Measurements from ENCODE around the gene SULT1C4.

The SULT1C4 gene

DNA sequence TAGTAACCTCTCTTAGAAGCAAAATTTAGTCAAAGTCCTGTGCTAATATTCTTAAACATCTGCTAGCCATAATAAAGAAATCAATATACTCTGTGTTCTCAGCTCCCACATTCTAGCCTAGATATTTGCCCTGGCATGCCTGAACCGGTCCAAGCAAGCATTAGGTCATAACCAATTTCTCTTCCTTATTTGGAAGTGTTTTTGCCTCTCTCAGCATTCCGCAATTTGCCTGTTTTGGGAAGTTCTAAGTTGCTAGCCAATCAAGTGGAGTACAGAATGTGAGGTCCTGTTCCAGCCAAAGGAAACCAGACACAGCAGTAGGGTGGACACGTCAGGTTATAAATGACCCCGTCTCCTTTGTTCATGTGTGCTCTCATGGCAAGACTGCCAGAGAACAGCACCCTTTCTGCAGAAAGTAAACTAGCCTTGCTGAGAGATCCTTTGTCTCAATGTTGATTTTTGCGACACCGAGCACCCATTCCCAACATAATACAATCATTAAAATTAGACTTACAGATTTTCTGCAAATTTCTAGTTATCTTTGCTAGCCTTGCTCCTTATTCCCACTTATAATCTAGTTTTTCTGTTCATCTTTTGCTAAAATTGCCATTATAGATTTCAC lies 13.0 kb upstream of the SULT1C4 start:
- Histone ChIP-seq H3K4me3 (ENCODE audit: severe bottlenecking) (no peak overlapping the region), H3K27ac (ENCODE audit: poor library complexity, severe bottlenecking) (peak overlapping the region; percentile 12), H3K9me3 (ENCODE audit: severe bottlenecking) (peaks cover 5% of the 10 kb centered on the region), H3K27me3 (ENCODE audit: insufficient read depth, poor library complexity, severe bottlenecking) (no peaks in the 10 kb centered on the region), H3K4me1 (ENCODE audit: insufficient read depth, poor library complexity, severe bottlenecking) (peaks cover 8% of the 10 kb centered on the region), H3K36me3 (ENCODE audit: low read depth) (no peaks in the 10 kb centered on the region)
- DNase-seq (ENCODE audit: low spot score): no peak
- no peak for ATAC-seq (ENCODE audit: low read depth)
- TF ChIP-seq, protein P1, sequence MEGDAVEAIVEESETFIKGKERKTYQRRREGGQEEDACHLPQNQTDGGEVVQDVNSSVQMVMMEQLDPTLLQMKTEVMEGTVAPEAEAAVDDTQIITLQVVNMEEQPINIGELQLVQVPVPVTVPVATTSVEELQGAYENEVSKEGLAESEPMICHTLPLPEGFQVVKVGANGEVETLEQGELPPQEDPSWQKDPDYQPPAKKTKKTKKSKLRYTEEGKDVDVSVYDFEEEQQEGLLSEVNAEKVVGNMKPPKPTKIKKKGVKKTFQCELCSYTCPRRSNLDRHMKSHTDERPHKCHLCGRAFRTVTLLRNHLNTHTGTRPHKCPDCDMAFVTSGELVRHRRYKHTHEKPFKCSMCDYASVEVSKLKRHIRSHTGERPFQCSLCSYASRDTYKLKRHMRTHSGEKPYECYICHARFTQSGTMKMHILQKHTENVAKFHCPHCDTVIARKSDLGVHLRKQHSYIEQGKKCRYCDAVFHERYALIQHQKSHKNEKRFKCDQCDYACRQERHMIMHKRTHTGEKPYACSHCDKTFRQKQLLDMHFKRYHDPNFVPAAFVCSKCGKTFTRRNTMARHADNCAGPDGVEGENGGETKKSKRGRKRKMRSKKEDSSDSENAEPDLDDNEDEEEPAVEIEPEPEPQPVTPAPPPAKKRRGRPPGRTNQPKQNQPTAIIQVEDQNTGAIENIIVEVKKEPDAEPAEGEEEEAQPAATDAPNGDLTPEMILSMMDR (IDR thresholded peaks at IDR 0.05; ENCODE audit: poor library complexity, severe bottlenecking): no peak

DNA sequence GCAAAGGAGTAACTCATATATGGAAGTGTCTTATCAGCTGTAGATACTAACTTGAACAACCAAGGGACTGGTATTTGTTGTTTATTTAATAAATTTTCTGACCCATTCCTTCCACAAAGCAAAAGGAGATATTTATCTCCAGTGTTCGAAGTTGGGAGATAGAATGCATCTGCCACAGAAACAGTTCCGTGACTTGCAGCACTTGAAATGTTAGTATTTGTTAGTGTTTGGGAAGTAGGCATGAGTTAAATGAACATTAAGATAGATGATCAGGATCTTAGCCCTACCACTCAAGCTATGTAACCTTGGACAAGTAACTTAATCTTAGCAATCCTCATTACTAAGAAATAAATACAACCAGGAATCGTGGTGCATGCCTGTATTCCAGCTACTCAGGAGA lies 12.1 kb upstream of the SULT1C4 start:
- peaks cover 11% of the 10 kb centered on the region for H3K4me1 ChIP-seq (ENCODE audit: insufficient read depth, poor library complexity, severe bottlenecking)
- TF ChIP-seq, protein P1 (IDR thresholded peaks at IDR 0.05; ENCODE audit: poor library complexity, severe bottlenecking): no peak
- DNase-seq (ENCODE audit: low spot score) (no peak), ATAC-seq (ENCODE audit: low read depth) (no peak)
- H3K36me3 ChIP-seq (ENCODE audit: low read depth): no peaks in the 10 kb centered on the region
- no peak overlapping the region for H3K27ac ChIP-seq (ENCODE audit: poor library complexity, severe bottlenecking)
- no peaks in the 10 kb centered on the region for H3K27me3 ChIP-seq (ENCODE audit: insufficient read depth, poor library complexity, severe bottlenecking)
- no peak overlapping the region for H3K4me3 ChIP-seq (ENCODE audit: severe bottlenecking)
- peaks cover 5% of the 10 kb centered on the region for H3K9me3 ChIP-seq (ENCODE audit: severe bottlenecking)

DNA sequence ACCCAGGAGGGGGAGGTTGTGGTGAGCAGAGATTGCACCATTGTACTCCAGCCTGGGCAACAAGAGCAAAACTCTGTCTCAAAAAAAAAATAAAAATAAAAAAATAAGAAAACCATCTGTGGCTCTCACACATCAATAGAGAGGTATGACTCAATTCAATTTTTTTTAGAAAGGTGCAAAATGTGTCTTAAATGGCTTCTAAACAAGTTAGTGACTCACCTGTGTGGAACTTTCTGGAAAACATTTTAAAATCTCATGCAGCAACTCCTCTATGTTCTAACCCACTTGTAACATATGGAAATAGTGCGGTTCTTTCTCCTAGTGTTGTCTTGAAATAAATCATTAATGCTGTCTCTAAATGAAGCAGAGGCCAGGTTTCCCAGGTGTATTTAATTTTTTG lies 10.7 kb upstream of the SULT1C4 start:
- Histone ChIP-seq H3K27me3 (ENCODE audit: insufficient read depth, poor library complexity, severe bottlenecking) (no peaks in the 10 kb centered on the region), H3K27ac (ENCODE audit: poor library complexity, severe bottlenecking) (no peak overlapping the region), H3K36me3 (ENCODE audit: low read depth) (no peaks in the 10 kb centered on the region), H3K9me3 (ENCODE audit: severe bottlenecking) (peaks cover 5% of the 10 kb centered on the region), H3K4me1 (ENCODE audit: insufficient read depth, poor library complexity, severe bottlenecking) (peaks cover 11% of the 10 kb centered on the region), H3K4me3 (ENCODE audit: severe bottlenecking) (no peak overlapping the region)
- ATAC-seq (ENCODE audit: low read depth) (no peak), DNase-seq (ENCODE audit: low spot score) (no peak)
- TF ChIP-seq, protein P1 (IDR thresholded peaks at IDR 0.05; ENCODE audit: poor library complexity, severe bottlenecking): no peak

DNA sequence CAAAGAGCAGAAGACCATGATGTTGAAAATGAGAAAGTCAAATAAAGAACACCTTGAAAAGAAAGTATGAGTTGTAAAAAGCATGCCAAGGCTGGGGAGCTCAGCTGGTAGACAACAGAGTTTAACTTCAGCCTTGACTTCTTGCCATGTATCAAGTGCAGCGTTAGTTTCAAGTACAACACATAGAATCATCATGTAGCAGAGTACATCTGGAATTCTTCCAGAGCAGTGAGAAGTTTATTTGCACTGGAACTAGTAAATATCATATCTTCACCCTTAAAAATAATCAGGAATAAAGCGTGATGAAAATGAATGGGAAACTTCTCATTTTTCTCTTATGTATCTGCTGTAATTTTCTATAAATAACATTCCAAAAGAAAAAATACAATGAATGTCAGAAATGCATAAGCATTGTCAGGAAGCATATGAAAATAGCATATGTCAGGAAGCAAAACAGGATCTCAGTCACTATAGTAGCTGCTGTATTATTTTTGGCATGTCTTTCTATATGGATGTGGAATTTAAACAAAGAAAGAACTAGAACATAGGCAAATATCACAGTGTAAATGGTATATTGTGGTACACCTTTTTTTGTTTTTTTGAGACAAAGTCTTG lies 10.1 kb upstream of the SULT1C4 start:
- Histone ChIP-seq H3K27ac (ENCODE audit: poor library complexity, severe bottlenecking) (no peak overlapping the region), H3K4me1 (ENCODE audit: insufficient read depth, poor library complexity, severe bottlenecking) (peaks cover 9% of the 10 kb centered on the region), H3K4me3 (ENCODE audit: severe bottlenecking) (no peak overlapping the region), H3K9me3 (ENCODE audit: severe bottlenecking) (peaks cover 5% of the 10 kb centered on the region), H3K27me3 (ENCODE audit: insufficient read depth, poor library complexity, severe bottlenecking) (no peaks in the 10 kb centered on the region), H3K36me3 (ENCODE audit: low read depth) (no peaks in the 10 kb centered on the region)
- no peak for DNase-seq (ENCODE audit: low spot score)
- TF ChIP-seq, protein P1 (IDR thresholded peaks at IDR 0.05; ENCODE audit: poor library complexity, severe bottlenecking): no peak
- no peak for ATAC-seq (ENCODE audit: low read depth)

DNA sequence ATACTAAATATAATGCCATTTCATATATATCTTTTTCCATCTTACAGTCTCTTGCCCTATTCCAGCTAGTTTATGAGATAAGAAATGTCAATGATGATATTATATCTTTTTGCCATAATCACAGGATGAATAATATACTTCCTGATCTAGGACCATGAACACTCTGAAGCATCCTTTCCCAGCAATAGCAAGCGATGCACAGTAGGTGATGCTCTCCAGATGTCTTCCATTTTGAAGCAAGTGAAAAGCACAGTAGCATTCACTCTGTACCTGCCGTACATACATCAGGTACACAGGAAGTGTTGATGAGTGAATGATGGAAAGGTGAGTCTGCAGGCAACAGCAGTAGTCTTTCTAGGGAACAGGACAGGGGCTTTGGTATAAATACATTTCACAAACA lies 8.6 kb upstream of the SULT1C4 start:
- ATAC-seq (ENCODE audit: low read depth): no peak
- Histone ChIP-seq H3K27ac (ENCODE audit: poor library complexity, severe bottlenecking) (no peak overlapping the region), H3K27me3 (ENCODE audit: insufficient read depth, poor library complexity, severe bottlenecking) (no peaks in the 10 kb centered on the region), H3K4me1 (ENCODE audit: insufficient read depth, poor library complexity, severe bottlenecking) (peaks cover 7% of the 10 kb centered on the region), H3K4me3 (ENCODE audit: severe bottlenecking) (no peak overlapping the region), H3K9me3 (ENCODE audit: severe bottlenecking) (peaks cover 5% of the 10 kb centered on the region), H3K36me3 (ENCODE audit: low read depth) (no peaks in the 10 kb centered on the region)
- no peak for DNase-seq (ENCODE audit: low spot score)
- TF ChIP-seq, protein P1 (IDR thresholded peaks at IDR 0.05; ENCODE audit: poor library complexity, severe bottlenecking): no peak
